Measurements from ENCODE around the gene FRY. TPM values are rescaled to one million over a fixed set of nuclear protein-coding genes. Genes with fewer than 3 reads are reported as not detected.

Gene FRY
- total RNA-seq, 1 donor = 12.3 TPM

DNA sequence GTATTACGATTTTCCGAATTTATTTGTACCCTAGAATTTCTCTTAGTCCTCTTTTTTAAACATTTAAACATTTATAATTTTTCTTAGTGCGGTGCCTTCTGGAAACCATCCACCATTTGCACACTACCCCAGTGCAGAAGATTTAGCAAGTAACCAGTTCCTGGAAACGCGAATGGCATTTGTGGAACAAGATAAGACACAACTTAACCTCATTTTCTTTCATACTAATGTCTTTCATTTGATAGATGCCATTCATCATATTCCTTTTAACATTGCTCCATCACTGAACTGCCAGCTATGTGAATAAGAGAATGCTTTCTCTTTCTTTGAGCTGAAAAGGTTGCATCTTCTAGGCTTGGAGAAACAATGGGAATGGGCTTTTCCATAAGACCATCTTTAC lies 6.8 kb downstream of the FRY start:
- DNase-seq (ENCODE audit: insufficient read length, low spot score, missing footprints) = no peak
- no peak overlapping the region for H3K4me2 ChIP-seq (ENCODE audit: insufficient read depth, low read length)
- H4K20me1 ChIP-seq (ENCODE audit: insufficient read depth, low read length) = no peaks in the 10 kb centered on the region
- peaks cover 2% of the 10 kb centered on the region for H3K4me1 ChIP-seq (ENCODE audit: insufficient read depth, low read length)
- H3K36me3 ChIP-seq (ENCODE audit: insufficient read depth, low read length) = no peaks in the 10 kb centered on the region
- no peak overlapping the region for H3K4me3 ChIP-seq (ENCODE audit: insufficient read depth, low read length)
- no peak overlapping the region for H2AFZ ChIP-seq (ENCODE audit: low read length)
- H3K9me3 ChIP-seq (ENCODE audit: low read depth, low read length) = no peaks in the 10 kb centered on the region
- H3K79me2 ChIP-seq (ENCODE audit: insufficient read depth, low read length) = peaks cover 20% of the 10 kb centered on the region
- no peak overlapping the region for H3K27ac ChIP-seq (ENCODE audit: low read depth, low read length)
- H3K27me3 ChIP-seq (ENCODE audit: insufficient read depth, low read length) = no peaks in the 10 kb centered on the region
- TF ChIP-seq, protein P1, sequence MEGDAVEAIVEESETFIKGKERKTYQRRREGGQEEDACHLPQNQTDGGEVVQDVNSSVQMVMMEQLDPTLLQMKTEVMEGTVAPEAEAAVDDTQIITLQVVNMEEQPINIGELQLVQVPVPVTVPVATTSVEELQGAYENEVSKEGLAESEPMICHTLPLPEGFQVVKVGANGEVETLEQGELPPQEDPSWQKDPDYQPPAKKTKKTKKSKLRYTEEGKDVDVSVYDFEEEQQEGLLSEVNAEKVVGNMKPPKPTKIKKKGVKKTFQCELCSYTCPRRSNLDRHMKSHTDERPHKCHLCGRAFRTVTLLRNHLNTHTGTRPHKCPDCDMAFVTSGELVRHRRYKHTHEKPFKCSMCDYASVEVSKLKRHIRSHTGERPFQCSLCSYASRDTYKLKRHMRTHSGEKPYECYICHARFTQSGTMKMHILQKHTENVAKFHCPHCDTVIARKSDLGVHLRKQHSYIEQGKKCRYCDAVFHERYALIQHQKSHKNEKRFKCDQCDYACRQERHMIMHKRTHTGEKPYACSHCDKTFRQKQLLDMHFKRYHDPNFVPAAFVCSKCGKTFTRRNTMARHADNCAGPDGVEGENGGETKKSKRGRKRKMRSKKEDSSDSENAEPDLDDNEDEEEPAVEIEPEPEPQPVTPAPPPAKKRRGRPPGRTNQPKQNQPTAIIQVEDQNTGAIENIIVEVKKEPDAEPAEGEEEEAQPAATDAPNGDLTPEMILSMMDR (IDR thresholded peaks at IDR 0.05; ENCODE audit: extremely low read depth, low read depth, low read length) = no peak

DNA sequence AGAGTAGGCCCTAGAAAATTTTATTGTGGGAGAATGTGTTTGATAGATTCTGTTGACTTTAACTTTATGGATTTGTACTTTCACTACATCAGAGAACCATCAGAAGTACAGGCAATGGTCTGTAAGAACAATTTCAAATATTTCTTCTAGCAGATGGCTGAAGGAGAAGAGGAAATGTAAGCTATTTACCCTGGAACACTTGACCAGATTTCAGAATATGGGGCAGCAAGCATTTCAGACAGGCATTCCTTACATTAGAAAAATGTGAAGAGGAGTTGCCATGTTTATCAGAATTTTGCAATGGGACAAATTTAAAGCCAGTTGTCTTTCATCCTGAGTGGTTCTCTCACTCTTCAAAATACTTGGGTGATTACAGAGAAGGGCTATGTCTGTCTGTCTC lies 7.5 kb downstream of the FRY start:
- peaks cover 2% of the 10 kb centered on the region for H3K4me1 ChIP-seq (ENCODE audit: insufficient read depth, low read length)
- TF ChIP-seq, protein P1 (IDR thresholded peaks at IDR 0.05; ENCODE audit: extremely low read depth, low read depth, low read length) = no peak

DNA sequence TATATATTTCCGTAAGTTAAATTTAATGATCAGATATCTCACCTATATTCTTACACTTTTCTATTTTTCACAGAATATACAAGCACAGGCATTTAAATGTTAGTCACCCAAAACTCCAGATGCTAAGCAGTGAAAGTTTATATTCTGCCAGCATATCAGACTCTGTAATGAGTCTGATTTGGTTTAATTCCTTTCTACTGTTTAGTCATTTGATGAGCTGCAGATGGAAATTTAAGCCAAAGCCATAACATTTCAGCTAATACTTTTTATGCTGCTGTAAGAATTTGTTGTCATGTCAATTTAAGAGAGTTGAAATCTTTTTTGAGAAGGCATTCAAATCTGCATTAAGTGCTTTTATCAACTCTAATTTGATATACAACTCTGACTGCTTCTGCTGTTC lies 8.0 kb downstream of the FRY start:
- DNase-seq (ENCODE audit: insufficient read length, low spot score, missing footprints) = no peak
- no peaks in the 10 kb centered on the region for H3K27me3 ChIP-seq (ENCODE audit: insufficient read depth, low read length)

More for the DNA sequence above, 7.5 kb downstream of the FRY start:
- Histone ChIP-seq H3K36me3 (ENCODE audit: insufficient read depth, low read length) (no peaks in the 10 kb centered on the region), H2AFZ (ENCODE audit: low read length) (peak overlapping the region; percentile 12), H3K9me3 (ENCODE audit: low read depth, low read length) (no peaks in the 10 kb centered on the region), H4K20me1 (ENCODE audit: insufficient read depth, low read length) (no peaks in the 10 kb centered on the region), H3K79me2 (ENCODE audit: insufficient read depth, low read length) (peaks cover 18% of the 10 kb centered on the region), H3K4me3 (ENCODE audit: insufficient read depth, low read length) (no peak overlapping the region), H3K27ac (ENCODE audit: low read depth, low read length) (no peak overlapping the region), H3K27me3 (ENCODE audit: insufficient read depth, low read length) (no peaks in the 10 kb centered on the region), H3K4me2 (ENCODE audit: insufficient read depth, low read length) (no peak overlapping the region)
- DNase-seq (ENCODE audit: insufficient read length, low spot score, missing footprints) = no peak

DNA sequence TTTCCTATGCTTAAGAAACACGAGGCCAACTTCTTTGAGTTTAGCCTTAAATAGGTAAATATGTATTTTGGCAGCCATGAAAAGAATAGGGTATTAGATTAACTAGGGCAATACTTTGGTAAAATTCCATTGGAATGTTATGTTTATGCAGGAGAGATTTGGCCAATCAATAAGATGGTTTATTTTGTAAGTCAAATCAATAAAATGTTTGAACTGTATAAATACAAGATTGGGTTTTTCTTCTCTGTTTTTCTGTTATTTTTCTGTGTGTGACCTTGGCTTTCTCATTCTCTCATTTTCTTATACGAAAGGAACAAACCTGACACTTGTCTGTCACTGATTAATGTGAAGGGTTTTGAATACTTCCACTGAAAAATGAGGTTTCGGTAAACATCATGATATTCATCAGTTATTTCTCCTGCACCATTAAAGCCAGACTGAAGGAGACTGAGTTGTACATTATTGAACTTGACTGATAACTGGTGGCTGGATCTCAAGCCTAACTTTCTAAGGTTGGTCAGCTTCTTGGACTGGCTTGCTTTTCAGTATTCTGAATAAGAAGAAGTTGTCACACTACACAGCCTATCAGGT lies 8.6 kb downstream of the FRY start:
- H3K79me2 ChIP-seq (ENCODE audit: insufficient read depth, low read length) = peaks cover 11% of the 10 kb centered on the region
- H3K9me3 ChIP-seq (ENCODE audit: low read depth, low read length) = no peaks in the 10 kb centered on the region
- H2AFZ ChIP-seq (ENCODE audit: low read length) = no peak overlapping the region
- no peak overlapping the region for H3K27ac ChIP-seq (ENCODE audit: low read depth, low read length)
- no peak overlapping the region for H3K4me3 ChIP-seq (ENCODE audit: insufficient read depth, low read length)
- H3K4me1 ChIP-seq (ENCODE audit: insufficient read depth, low read length) = peaks cover 2% of the 10 kb centered on the region
- H3K27me3 ChIP-seq (ENCODE audit: insufficient read depth, low read length) = no peaks in the 10 kb centered on the region
- no peaks in the 10 kb centered on the region for H4K20me1 ChIP-seq (ENCODE audit: insufficient read depth, low read length)
- DNase-seq (ENCODE audit: insufficient read length, low spot score, missing footprints) = no peak
- H3K36me3 ChIP-seq (ENCODE audit: insufficient read depth, low read length) = no peaks in the 10 kb centered on the region
- TF ChIP-seq, protein P1 (IDR thresholded peaks at IDR 0.05; ENCODE audit: extremely low read depth, low read depth, low read length) = no peak
- H3K4me2 ChIP-seq (ENCODE audit: insufficient read depth, low read length) = no peak overlapping the region

More for the DNA sequence above, 8.0 kb downstream of the FRY start:
- H3K4me1 ChIP-seq (ENCODE audit: insufficient read depth, low read length) = peaks cover 2% of the 10 kb centered on the region
- H3K27ac ChIP-seq (ENCODE audit: low read depth, low read length) = no peak overlapping the region
- no peaks in the 10 kb centered on the region for H3K36me3 ChIP-seq (ENCODE audit: insufficient read depth, low read length)
- H3K9me3 ChIP-seq (ENCODE audit: low read depth, low read length) = no peaks in the 10 kb centered on the region
- TF ChIP-seq, protein P1 (IDR thresholded peaks at IDR 0.05; ENCODE audit: extremely low read depth, low read depth, low read length) = no peak
- H4K20me1 ChIP-seq (ENCODE audit: insufficient read depth, low read length) = no peaks in the 10 kb centered on the region
- peaks cover 15% of the 10 kb centered on the region for H3K79me2 ChIP-seq (ENCODE audit: insufficient read depth, low read length)
- H3K4me2 ChIP-seq (ENCODE audit: insufficient read depth, low read length) = no peak overlapping the region
- no peak overlapping the region for H3K4me3 ChIP-seq (ENCODE audit: insufficient read depth, low read length)
- H2AFZ ChIP-seq (ENCODE audit: low read length) = no peak overlapping the region
